OCI-M2 (cell line): ENCODE measurements around the gene YTHDC1.

Source experiments
- DNase-seq: peaks from one replicate; lab custom pipeline; 2025; ENCODE audit not compliant: unreplicated experiment; lab: John Stamatoyannopoulos, UW

Gene YTHDC1

DNA sequence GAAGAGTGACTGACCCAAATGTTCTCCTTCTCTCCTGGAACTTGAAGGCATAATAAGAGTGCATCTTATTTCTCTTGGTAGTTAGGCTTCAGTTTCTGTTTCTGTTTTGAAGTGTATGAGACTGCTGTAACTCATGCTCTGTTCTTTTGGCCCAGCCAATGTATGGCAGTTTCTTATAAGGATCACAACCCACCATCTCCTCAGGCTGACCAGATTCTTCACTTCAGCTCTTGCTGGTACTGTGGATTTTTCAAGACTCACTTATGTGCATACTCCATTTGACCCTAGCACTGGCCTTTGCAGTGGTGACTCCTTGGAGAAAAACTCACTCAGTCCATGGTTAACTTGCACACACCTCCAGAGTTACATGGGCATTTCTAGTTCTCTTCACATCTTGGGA, 9.6 kb upstream of the YTHDC1 start:
- DNase-seq = no peak

DNA sequence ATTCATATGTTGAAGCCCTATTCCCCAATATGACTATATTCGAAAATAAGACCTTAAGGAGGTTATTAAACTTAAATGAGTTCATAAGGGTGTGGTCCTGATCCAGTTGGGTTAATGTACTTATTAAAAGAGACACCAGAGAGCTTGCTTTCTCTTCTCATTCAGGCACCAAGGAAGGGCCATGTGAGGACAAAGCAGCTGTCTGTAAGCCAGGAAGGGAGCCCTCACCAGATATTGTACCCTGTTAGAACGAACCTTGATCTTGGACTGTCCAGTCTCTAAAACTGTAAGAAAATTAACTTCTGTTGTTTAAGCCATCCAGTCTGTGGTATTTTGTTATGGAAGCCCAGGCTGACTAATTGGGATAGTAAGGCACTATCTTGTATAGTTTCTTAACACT, 9.1 kb upstream of the YTHDC1 start:
- no peak for DNase-seq

DNA sequence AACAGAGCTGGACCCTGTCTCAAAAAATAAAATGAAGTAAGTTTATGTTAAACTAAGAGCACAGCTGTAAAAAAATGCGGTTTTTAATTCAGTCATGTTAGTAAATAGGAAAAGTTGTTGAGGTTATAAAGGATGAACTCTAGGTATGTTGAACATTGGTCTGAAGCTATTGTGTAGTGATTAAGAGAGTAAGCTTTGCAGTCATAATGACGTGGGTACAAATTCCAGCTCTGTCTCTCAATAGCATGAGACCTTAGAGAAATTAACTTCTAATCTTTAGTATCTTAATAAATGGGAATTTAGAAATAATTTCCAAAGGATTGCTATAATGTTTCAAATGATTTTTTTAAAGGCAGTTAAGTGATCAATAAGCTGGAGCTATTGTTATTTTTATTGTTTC, 2.9 kb upstream of the YTHDC1 start:
- DNase-seq = no peak

DNA sequence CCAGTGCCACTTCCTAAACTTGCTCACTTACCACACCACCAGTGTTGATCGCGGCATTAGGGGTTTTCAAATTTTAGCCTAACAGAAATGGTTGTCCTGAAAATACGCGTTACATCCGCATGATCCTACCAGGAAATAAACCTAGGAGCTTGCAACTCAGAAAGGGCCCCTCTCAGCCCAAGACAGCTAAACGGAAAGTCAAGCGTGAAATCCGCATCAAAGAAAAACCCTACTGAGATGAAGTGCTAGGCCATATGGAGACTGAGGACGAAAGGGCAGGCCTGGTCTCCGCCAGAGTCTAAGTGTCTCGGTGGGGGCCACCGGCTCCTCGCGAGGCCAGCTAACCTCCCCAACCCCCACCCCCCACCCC, 626 bp downstream of the YTHDC1 start:
- no peak for DNase-seq

DNA sequence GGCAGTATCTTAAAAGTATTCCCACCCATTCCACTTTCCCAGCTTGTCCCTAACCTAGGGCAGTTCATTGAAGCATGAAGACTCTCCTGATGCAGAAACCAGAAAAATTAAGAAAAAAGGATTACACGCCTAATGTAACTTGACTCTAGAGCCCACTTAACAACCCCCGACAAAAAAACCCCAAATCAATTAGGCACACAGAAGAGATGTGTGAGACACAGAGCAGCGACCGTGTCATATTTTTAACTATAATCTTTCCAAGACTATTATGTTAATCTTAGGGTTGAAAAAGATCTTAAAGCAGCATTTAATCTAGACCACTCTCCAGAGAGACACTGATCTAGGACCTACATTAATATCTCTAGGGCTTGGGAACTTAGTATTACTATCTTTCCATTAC, 1.3 kb downstream of the YTHDC1 start:
- no peak for DNase-seq

DNA sequence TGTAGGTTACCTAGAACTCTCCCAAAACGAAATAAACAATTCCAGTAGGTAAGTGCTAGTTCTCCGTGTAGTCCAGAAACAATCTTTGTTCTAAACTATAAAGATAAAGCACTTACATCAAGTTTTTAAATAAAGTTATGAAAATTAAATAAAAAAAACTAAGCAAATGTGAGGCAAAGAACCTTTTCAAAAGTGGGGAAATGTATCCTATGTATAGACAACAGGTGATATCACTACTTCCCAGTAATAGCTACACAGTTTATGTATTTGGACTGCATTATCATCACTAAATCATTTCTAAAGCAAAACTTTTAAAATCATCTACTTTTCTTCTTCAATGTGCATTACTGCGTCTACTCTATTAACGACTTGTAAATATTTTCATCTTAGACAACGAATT, 2.0 kb downstream of the YTHDC1 start:
- DNase-seq = no peak

DNA sequence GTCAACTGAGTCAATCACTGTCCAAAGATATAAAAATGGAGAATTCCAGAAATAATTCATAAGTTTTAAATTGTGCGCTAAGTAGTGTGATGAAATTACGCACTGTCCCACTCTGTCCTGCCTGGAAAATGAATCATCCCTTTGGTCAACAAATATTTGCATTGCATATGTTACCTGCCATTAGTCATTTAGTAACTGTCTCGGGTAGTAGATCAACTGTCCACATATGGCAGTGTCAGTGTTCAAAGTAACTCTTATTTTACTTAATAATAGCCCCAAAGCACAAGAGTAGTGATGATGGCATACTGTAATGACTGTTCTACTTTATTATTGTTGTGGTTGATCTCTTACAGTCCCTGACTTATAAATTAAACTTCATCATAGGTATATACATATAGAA, 3.4 kb downstream of the YTHDC1 start:
- no peak for DNase-seq

DNA sequence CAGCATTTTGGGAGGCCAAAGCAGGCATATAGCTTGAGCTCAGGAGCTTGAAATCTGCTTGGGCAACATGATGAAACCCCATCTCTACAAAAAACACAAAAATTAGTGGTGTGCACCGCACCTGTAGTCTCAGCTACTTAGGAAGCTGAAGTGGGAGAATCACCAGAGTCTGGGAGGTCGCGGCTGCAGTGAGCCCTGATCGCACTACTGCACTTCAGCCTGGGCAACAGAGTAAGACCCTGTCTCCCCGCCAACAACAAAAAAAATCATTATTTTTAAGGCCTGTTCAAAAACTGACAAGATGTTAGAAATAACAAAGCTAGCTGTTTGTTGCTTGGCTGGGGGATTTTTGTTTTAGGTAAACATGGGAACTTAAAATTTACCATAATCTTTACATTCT, 5.1 kb downstream of the YTHDC1 start:
- DNase-seq = no peak

DNA sequence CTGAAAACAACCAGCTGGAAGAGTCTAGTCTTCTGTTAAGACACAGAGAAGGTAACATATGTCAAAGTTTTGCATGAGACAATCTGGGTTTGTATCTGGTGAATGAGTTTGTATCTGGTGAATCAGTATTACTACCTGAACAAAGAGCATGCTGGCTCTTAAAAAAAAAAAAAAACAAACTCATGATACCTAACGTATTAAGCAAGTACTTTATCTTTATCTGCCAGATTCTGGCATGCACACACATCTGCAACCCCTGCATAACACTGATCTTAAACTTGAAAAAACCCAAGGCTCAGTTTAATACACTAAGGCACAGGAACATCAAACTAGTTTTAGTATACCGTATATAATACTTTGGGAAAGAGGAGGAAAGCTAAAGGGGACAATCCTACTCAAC, 5.8 kb downstream of the YTHDC1 start:
- DNase-seq = no peak

DNA sequence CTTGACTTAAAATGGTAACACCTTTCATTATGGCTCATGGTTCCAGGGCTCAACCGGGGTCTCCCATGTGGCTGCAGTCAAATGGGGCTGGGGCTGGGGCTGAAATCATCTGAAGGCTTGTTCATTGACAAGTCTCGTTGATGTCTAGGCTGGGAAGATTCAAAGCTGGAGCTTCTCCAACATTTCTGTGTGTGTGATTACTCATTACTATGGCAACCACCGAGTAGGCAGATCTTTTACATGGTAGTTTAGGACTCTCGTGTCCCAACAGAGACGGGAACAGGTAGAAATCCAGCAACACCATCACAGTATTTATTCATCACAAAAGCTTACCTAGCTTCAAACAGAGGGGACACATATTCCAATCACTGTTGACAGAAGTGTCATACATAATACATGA, 7.8 kb downstream of the YTHDC1 start:
- DNase-seq = no peak

DNA sequence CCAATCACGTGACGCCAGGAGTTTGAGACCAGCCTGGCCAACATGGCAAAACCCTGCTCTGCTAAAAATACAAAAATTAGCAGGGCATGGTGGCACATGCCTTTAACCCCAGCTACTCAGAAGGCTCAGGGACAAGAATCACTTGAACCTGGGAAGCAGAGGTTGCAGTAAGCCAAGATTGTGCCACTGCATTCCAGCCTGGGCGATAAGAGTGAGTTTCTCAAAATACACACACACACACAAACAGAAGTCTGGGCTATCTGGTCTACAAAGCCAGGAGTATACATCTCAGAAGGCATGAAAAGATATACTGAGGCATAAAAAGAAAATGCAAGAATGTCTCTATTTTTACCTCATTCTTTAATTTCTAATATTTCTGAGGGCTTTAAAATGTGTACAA, 11.3 kb downstream of the YTHDC1 start:
- no peak for DNase-seq

DNA sequence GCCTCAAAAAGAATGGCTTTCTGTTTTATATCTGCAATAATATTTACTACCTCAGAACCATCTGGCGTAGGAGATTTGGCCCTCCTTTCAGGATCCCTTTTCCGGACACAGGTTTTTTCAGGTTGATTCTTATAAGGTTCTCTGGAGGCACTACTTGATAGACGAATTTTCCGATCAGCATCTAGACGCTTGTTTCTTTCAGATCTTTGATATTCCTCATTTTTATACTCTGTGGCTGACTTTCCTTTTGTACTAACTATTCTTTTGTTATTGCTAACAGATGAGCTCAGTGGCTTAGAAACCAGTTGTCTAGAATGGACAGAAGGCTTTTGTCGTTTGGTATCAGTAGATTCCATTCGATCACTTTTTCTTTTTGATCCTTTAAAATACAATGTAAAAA, 12.4 kb downstream of the YTHDC1 start:
- DNase-seq = no peak

DNA sequence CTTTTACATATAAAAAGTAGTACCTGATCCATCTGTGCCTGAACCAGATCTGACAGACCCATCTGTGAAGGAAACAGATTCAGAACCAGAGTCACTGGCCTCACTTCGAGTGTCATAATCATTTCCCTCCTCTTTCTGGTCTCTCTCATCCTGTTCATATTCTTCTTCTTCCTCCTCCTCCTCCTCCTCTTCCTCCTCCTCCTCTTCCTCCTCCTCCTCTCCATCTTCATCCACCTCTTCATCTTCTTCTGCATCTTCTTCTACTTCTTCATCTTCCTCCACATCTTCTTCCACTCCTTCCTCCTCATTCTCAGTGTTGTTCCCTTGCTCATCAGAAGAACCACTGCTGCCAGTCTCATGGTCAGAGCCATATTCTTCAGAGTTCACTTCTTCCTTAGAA, 12.9 kb downstream of the YTHDC1 start:
- no peak for DNase-seq

DNA sequence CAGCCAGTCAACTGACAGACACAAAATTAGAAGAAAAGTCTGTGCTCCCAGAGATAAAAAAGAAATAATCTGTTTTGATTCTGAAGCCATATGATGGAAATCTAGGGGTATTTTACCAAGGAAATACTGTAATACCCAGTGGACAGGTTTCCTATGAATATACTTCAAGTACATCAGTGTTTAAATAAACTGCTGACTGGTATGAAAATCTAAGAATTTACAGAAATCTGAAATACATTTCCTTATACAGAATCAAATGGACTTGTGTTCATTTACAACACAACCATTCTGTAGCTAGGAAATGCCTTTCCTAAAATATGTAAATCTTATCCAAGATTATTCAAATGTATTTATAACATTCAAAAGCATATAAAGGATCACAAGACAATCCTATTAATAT, 13.4 kb downstream of the YTHDC1 start:
- no peak for DNase-seq

DNA sequence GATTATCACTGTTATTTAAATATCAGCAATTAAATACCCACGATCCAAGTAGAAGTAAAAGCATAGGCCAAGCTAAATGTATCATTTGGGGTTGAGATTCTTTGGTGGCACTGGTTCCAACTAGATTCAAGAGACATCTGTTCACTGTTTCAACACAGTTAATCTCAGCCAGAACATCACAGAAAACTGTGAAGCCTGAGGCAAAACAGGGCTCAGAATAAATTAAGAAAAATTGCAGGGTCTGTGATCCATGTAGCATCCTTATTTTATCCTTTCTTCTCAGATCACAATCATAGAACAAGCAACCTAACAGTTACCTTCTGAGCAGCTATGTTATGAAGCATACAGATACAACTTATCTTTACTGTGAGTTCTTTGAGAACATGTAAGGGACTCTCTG, 23.7 kb downstream of the YTHDC1 start:
- no peak for DNase-seq

DNA sequence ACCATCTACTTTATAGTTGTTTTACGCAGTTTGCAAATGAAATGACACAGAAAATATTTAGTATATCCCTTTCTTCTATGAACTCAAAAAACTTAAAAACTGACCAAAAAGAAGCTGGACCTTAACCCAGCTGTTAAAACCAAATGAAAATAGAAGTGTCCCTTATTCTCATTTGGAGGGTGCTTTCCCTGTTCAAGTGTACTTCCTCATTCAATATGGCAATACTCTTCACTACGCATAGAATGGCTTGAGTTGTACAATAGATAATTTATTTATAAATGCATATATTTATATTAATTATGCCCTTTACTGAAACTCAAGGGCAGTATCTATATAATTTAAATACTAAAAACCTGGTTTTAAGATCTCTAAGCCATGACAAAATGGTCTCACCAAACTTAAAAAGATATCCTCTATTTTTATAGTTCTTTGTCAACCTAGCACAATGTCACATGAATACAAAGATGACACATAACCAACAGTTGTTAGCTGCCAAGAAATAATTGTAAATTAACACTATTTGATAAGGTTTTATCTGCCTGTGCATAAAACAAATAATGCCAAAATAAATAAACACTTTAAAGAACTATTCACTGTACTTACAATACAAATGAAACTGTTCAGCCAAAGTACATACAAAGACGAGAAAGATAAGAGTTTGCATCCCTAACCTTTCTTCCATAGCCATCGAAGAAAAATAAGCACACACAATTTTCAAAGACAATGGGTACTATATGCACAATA, 25.2 kb downstream of the YTHDC1 start:
- DNase-seq = no peak

DNA sequence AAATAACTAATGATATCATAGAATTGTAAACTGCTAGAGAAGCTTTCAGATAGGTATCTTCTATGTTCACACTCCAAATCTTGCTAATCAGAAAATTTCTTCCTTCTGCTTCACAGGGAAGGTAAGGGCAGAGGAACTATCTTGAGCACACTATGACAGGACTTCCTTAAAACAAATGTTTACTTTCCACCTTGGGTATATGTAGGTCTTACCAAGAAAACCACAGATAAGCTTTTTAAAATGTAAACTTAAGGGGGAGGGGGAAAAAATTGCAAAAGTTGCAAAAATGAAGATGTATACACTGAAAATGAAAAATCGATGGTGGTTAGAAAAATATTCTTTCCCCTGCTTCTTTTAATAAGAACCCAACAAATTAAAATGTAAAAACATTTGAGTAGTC, 30.9 kb downstream of the YTHDC1 start:
- DNase-seq = no peak

DNA sequence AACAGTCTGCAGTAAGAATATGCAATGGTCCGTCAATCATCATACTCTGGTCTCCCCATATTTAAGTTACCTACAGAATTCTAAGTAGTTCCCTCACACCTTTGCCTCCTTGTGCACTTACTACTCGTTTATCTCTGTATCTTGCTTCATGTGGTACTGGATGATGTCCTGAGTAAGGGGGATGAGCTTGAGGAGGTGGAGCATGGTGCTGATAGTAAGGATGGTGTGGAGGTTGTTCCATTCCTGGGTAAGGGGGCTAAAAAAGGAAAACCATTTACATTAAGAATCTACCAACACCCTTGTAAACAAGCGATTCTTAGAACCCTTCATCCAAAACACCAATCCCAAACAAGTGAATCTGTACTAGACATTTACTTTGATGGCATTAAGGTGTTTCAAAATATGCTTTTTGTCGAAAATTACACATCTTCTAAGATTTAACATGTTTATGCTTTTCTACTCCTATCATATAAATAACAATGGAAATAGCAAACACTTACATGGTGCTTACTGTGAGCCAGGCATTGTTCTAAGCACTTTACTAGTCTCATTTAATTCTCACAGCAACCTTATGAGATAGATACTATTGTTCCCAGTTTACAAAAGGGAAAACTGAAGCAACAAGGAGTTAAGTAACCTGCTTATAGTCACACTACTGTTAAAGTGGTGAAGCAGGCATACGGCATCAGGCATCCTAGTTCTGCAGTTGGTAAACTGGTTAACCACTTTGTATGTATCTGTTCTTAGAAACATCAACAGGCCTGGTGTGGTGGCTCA, 33.5 kb downstream of the YTHDC1 start:
- DNase-seq = no peak

DNA sequence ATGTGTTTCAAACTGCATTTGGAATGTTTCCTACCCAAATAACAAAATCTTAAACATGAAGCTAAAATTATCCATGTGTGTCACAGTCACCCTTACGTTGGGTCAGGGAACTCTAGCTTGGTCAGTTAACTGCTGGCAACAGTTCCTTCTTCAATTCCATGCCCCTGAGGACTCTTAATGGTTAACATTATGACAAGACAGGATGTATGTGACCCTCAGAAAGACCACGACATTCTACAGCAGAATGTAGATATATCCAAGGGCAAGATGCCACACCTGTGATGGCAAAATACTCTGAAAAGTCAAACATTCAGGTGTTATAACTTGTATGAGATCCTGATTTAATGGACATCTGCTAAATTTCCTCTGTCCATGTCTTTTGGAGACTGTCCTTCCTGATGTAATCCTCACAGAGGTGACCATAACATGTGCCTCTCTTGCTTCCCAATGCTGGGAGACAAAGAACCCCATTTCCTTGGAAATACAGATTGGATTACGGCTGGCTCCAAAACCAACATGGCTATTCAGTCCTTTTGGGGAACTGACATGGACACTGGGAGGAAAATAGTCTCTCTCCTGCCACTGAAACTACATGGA, 39.1 kb downstream of the YTHDC1 start:
- no peak for DNase-seq

DNA sequence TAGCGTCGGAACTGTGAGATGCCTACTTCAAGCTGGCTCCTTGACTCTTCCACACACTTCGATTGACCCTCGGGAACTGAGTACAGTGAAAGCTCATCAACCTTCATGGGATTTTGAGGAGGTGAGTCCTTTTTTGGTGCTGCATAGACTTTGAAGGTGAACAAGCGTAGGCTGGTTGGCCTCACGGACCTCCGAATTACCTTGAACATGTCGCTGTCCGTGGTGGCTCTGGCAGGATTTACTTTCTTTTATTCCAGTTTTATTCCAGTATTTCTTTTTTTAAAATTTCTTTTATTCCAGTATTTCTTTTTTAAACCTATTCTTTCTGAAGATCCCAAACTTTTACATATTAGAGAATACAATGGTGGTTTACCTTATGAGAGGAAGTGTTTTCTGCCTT, 45.2 kb downstream of the YTHDC1 start:
- DNase-seq = no peak

DNA sequence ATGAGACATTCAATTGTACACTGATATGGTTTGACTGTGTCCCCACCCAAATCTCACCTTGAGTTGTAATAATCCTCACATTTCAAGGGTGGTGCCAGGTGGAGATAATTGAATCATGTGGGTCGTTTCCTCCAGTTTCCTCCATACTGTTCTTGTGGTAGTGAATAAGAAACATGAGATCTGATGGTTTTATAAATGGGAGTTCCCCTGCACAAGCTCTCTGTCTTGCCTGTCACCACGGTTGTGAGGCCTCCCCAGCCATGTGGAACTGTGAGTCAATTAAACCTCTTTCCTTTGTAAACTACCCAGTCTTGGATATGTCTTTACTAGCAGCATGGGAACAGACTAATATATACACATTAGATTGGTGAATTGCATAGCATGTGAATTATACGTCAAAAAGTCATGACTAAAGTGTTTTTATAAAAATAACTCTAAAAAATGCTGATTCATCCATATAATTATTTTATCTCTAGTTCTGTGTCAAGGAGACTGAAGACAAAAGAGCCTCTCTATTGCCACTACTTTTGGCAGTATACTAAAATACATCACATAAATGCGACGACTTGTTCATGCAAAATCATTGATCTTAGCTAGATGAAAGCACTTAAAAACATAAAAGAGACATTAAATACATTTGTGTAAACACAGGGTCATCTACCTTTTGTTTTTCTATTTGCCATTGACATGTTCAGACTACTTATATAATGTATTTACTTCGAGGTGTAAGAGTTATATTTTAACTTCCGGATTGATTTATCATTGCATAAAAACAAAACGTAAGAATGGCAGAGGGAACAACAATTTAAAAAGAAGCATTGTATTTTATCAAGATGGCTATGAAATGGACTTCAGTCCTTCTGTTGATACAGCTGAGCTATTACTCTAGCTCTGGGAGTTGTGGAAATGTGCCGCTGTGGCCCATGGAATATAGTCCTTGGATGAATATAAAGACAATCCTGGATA, 50.1 kb downstream of the YTHDC1 start:
- DNase-seq = no peak
